ENCODE measurements around the gene RABGGTB.
"Not testable (repeated sequence)": the region's sequence is repeated elsewhere in the genome, so short reads cannot be mapped to it uniquely, and the experiment has no call there.

Gene RABGGTB

GRCh38 chr1:75785983-75786853, at the start of gene RABGGTB:
Gene RABGGTB, plus strand, starts transcription at chr1:75786256. Its CDS starts 16 bp downstream, at chr1:75786272.
- peak; percentile 97 for DNase-seq

- no peak for DNase-seq
These were observed 43.9 kb upstream of the RABGGTB start for GRCh38 chr1:75742047-75742625.

GRCh38 chr1:75745276-75745675, 40.8 kb upstream of the RABGGTB start:
- no peak for DNase-seq

DNA sequence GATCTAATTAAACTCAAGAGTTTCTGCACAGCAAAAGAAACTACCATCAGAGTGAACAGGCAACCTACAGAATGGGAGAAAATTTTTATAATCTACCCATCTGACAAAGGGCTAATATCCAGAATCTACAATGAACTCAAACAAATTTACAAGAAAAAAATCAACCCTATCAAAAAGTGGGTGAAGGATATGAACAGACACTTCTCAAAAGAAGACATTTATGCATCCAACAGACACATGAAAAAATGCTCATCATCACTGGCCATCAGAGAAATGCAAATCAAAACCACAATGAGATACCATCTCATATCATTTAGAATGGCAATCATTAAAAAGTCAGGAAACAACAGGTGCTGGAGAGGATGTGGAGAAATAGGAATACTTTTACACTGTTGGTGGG, 28.8 kb upstream of the RABGGTB start:
- DNase-seq = not testable (repeated sequence)

DNA sequence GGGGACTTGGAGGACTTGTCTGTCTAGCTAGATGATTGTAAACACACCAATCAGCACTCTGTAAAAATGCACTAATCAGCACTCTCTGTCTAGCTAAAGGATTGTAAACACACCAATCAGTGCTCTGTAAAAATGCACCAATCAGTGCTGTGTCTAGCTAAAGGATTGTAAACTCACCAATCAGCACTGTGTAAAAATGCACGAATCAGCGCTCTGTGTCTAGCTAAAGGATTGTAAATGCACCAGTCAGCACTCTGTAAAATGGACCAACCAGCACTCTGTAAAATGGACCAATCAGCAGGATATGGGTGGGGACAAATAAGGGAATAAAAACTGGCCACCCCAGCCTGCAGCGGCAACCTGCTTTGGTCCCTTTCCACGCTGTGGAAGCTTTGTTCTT, 27.5 kb upstream of the RABGGTB start:
- peak; percentile 1 for DNase-seq

DNA sequence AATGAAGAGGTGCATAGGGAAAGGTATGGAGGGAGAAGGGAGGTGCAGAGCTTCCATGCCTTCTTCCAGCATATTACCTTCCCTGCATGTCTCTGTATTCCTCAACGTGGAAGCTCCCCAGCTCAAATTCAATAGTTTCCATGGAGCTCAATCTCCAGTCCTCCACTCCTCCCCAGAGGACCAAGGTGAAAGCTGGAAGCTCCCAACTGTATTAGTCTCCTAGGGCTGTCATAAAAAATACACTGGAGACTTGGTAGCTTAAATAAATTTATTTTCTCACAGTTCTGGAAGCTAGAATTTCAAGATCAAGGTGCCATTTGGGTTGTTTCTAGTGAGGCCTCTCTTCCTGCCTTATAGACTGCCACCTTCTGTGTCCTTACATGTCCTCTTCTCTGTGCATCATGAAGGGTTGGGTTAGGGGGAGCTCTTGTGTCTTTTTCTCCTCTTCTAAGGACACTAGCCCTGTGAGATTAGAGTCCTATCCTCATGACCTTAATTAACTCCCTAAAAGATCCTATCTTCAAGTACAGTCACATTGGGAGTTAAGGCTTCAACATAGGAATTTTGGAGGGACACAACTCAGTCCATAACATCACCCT, 21.9 kb upstream of the RABGGTB start:
- DNase-seq = no peak

DNA sequence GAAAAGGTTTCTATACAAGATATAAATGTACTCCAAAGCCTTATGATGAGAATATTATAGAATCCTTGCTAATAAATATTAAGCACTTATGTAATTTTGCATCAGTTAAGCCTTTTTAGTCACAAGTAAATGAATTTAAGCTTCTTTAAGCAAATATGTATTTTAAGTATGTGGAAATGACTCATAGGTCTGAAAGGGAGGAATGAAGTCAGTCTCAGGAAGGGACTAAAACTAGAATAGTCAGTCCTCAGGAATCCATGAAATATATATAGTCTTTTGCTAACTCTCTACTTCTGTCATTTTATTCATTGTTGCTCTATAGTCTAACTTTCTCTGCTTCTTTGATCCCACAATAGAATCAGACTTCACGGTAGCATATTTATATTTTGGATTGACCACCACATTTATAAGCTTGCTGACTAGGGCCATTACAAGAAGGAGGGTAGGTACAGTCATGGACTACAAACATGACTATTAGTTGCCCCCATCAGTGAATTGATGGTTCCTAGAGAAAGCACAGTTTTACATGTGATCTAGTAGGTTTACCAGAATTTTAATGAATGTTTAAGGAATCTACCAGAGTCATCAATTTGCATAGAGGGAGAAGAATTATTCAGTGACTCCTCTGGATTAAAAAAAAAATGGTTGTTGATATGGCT, 20.2 kb upstream of the RABGGTB start:
- DNase-seq = no peak

DNA sequence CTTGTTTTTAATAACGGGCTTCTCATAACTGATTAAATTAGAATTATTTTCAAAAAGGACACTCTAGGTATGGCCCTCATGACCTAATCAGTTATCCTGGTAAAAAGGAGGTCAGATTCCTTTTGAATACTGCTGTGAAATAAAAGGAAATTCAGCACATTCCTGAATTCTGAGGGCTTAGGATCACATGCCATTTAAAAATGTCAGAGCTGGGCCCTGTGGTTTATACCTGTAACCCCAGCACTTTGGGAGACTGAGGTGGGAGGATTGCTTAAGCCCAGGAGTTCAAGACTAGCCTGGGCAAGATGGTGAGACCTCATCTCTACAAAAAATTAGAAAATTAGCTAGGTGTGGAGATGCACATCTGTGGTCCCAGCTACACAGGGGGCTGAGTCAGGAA, 18.0 kb upstream of the RABGGTB start:
- DNase-seq = no peak

DNA sequence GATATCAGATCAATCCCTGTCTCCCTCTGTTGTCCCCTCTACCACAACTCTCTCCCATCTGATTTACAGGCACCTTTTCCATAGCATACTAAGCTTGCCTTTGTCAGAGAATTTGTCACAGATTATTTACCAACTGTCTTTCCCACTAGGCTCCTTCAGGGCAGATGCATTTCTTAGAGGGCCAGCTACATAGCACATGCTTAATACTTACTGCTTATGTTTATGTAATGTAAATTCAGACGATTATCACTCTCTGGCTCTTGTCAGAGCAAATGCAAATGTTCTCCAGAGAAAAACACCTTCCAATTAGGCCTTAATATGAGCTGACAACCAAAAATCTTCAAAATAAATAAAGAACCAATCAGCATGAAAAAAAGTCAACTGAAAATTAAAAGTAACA, 15.3 kb upstream of the RABGGTB start:
- no peak for DNase-seq

DNA sequence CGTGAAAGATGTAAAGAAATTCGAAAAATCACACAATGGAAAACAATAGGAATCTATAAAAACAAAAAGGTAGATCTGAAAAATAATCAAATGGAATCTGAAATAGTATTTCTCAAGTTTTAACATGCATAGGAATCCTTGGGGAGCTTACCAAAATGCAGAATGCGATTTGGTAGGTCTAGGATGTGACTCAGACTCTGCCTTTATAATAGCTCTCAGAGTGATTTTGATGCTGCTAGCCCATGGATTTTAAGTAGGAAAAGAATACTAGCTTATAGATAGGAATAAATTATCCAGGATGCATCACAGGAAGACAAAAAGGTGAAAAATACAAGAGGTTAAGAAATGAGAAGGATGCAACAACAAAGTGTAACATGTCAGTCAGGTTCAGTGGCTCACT, 14.1 kb upstream of the RABGGTB start:
- no peak for DNase-seq

DNA sequence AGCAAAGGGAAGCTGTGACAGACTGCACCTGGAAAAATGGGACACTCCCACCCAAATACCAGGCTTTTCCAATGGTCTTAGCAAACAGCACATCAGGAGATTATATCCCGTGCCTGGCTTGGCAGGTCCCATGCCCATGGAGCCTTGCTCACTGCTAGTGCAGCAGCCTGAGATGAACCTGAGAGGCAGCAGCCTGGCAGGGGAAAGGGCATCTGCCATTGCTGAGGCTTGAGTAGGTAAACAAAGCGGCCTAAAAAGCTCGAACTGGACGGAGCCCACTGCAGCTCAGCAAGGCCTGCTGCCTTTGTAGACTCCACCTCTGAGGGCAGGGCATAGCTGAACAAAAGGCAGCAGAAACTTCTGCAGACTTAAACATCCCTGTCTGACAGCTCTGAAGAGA, 8.2 kb upstream of the RABGGTB start:
- not testable (repeated sequence) for DNase-seq

- DNase-seq = not testable (repeated sequence)
These were observed 7.4 kb upstream of the RABGGTB start for GRCh38 chr1:75778694-75779093.

DNA sequence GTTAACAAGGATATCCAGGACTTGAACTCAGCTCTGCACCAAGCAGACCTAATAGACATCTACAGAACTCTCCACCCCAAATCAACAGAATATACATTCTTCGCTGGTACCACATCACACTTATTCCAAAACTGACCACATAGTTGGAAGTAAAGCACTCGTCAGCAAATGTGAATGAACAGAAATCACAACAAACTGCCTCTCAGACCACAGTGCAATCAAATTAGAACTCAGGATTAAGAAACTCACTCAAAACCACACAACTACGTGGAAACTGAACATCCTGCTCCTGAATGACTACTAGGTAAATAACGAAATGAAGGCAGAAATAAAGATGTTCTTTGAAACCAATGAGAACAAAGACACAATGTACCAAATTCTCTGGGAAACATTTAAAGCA, 5.9 kb upstream of the RABGGTB start:
- not testable (repeated sequence) for DNase-seq

- not testable (repeated sequence) for DNase-seq
These were observed 2.1 kb upstream of the RABGGTB start for GRCh38 chr1:75783920-75784319.

DNA sequence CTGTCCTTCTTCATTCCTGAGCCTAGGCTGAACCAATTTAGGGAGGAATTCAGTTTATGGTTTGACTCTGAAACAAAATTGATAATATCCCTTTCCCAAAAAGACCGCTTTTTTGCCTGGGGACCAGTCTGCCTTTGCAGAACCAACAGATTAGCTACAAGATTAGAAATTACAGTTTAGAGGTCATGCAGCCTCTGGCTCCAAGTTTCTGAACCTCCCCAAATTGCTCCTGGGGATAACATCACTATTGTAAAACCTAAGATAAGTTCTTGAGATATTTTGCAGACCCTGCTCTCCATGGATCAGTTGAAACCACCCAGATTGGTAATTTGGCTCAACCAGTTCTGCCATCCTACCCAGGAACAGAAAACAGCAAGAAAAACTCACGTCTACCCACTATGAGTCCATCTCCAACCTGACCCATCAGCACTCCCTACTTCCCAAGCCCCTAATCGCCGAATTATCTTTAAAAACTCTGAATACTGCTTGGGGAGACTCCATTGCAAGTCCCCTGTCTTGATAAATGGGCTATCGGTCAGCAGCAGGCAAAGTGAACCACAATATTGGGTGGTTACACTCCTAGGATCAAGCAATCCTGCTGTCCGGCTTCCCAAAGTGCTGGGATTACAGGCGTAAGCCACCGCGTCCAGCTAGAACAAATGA, 605 bp upstream of the RABGGTB start:
- no peak for DNase-seq

DNA sequence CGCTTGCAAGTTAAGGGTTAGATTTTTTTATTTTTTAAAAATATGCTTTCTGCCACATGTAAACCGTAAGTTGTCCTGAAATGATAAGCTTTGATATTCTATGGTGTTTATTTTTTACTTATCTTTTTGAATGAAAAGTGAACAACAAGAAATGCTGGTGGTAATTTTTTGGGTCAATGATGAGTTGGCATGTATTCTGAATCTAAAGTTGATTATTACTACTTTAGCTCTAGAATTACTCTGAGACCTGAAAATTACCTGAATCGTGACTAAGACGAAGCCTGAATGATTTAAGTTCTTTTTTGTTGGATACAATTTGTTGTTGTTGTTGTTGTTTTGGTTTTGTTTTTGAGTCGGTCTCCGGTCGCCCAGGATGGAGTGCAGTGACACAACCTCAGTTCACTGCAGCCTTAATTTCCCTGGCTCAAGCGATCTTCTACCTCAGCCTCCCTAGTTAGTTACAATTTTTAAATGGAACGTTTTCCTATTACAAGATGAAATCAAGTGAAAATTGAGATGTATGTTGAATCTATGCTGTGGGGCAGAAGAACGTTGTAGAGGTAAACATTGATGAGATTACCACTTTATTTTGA, 941 bp downstream of the RABGGTB start:
- DNase-seq = no peak

DNA sequence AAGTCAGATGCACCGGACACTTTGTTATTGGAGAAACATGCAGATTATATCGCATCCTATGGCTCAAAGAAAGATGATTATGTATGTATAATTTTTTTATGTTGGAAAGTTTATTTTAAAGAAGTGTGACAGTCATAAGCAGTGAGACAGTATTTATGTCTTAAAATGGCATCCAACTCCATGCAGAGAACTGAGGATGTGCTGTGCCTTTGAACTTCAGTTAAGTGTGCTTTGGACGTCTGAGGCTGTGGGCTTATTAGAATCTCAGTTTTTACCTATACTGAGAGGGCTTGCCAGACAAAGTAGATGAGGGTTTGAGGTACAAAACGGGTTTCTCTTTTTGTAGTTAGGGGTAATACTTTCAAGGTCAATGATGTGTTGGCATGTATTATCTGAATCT, 1.5 kb downstream of the RABGGTB start:
- DNase-seq = no peak

GRCh38 chr1:75789988-75790387, 3.9 kb downstream of the RABGGTB start:
- DNase-seq = no peak

DNA sequence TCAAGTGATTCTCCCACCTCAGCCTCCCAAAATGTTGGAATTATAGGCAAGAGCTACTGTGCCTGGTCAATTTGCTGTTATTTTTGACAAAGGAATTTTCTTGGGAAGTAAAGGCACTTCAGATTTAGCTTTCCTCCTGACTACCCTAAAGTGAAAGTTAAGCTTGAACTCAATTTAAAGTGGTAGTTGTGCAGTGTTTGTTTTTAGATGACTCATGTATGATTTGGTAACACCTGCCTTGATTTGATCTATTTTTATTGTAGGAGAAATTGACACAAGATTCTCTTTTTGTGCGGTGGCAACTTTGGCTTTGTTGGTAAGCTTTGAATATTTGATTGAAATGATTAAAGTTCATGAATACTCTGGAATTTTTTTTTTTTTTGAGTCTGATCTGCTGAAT, 5.0 kb downstream of the RABGGTB start:
- DNase-seq = no peak

- DNase-seq = no peak
These were observed 6.0 kb downstream of the RABGGTB start for GRCh38 chr1:75792091-75792490.

DNA sequence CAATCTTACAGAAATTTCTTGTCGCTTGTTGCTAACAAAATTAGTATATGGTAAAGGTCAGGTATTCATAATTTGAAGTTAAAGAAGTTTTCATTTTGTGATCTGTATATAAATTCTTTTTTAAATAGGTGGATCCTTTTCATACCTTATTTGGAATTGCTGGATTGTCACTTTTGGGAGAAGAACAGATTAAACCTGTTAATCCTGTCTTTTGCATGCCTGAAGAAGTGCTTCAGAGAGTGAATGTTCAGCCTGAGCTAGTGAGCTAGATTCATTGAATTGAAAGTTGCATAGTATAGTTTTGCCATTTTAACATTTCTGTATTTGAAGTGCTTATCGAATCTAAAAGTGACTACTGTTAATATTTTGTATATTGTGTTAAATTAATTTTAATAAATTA, 8.3 kb downstream of the RABGGTB start:
- DNase-seq = no peak

DNA sequence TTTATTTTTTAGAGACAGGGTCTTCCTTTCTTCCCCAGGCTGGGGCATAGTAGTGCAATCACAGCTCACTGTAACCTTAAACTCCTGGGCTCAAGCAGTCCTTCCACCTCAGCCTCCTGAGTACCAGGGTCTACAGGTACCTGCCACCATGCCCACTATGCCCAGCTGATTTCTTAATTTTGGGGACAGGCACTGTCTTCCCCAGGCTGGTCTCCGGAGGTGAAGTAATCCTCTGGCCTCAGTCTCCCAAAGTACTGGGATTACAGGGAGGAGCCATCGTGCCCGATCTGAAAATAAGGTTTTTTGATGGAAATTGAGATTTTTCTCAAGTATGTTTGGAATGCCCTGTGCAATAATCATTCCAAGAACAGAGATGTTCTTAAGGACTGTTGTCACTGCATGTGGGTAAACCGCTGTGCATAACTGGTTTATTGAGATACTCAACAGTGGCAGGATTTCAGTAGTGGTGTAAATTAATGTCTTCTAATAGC, 9.7 kb downstream of the RABGGTB start:
- no peak for DNase-seq
